ENCODE data around the gene ZNF786.

DNA sequence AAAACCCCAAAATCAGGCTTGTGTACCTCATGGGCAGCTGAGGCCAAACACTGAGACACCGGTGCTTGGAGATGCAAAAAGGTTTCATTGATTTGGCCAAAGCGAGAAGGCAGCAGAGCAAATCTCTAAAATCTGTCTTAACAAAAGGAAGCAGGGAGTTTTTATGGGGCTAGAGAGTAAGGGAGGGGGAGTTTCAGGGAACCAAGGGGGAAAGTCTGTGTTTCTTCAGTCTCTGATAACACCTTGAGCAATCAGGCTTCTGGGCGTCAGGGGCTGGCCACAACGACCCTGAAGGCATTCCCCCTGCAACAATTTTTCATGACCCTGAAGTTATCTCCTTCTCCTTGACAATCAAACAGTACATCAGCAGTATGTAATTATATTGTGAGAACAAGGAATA is 2.7 kb upstream of the ZNF786 start:
- TF ChIP-seq POLR2A (IDR thresholded peaks at IDR 0.05) (no peak), POLR2AphosphoS5 (IDR thresholded peaks at IDR 0.05) (no peak)

All from upper lobe of left lung (tissue), 4 donors.